Measurements from ENCODE around the gene LRRC8B.

- TF ChIP-seq CTCF (conservative IDR thresholded peaks at IDR 0.05 in 1 of 2, IDR thresholded peaks at IDR 0.05 in 1 of 2; ENCODE audit: low read depth in 1 of 2, low read length in 2 of 2) (no peak), EZH2 (IDR thresholded peaks at IDR 0.05; ENCODE audit: low read length, missing control alignments) (no peak)
Measured at GRCh38 chr1:89584211-89584610, 59.6 kb downstream of the LRRC8B start.

Measured in fibroblast of lung (primary cell).